ENCODE data around the gene GPR158.

DNA sequence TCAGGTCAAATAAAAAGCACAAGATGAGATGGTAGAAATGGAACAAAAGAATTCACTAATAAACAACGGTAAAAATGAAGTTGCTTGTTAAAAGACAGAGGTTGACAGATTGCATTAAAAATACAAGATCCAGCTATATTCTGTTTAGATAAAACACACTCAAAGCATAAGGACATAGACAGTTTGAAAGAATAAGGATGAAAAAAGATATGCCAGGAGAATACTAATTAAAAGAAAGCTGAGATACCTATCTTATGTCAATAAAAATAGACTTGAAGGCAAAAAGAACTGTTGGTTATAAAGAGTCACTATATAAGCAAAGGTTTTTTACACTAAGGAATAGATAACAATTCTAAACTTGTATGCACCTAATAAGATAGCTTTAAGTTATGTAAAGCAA, 105.3 kb downstream of the GPR158 start:
- TF ChIP-seq, protein P1, sequence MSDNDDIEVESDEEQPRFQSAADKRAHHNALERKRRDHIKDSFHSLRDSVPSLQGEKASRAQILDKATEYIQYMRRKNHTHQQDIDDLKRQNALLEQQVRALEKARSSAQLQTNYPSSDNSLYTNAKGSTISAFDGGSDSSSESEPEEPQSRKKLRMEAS (IDR thresholded peaks at IDR 0.05) = no peak
- no peak for TF ChIP-seq EP300 (IDR thresholded peaks at IDR 0.05; ENCODE audit: borderline replicate concordance)
- no peak for TF ChIP-seq FOXM1 (IDR thresholded peaks at IDR 0.05; ENCODE audit: borderline replicate concordance, low read depth)
- TF ChIP-seq YY1 (IDR thresholded peaks at IDR 0.05; ENCODE audit: low read depth) = no peak
